Natural killer cell (primary cell): ENCODE results near the gene UCHL5. TPM values are rescaled to one million over a fixed set of nuclear protein-coding genes. Genes with fewer than 3 reads are reported as not detected.

Source experiments
- ATAC-seq, 3 donors: fragments of 150-1000 bp in 2 of 3; fragments of 200-7000 bp in 1 of 3; cut with Tn5 transposase; 1 replicate in 1 of 3; 2 replicates in 2 of 3; pipeline ENCODE4 v1.10.0; 2021; ENCODE audit warnings: mild to moderate bottlenecking in 2 of 3, moderate library complexity in 2 of 3
- DNase-seq, 2 donors: peaks; one replicate each; pipeline versions ENCODE4 v3.0.0 to v3.0.0-alpha.2; 2013 to 2021; ENCODE audit warnings: mixed read lengths in 1 of 2
- H3K27ac ChIP-seq: one replicate; pipeline ENCODE4 v1.5.1; 2013; ENCODE audit warnings: mild to moderate bottlenecking, low read length
- H3K27me3 ChIP-seq: one replicate; pipeline ENCODE4 v1.6.1; 2013; ENCODE audit warnings: low read length; ENCODE audit not compliant: control insufficient read depth, insufficient read depth
- H3K36me3 ChIP-seq: one replicate; pipeline ENCODE4 v1.6.1; 2013; ENCODE audit warnings: low read length; ENCODE audit not compliant: control insufficient read depth, insufficient read depth
- H3K4me1 ChIP-seq: one replicate; pipeline ENCODE4 v1.6.1; 2013; ENCODE audit warnings: low read length; ENCODE audit not compliant: control insufficient read depth, insufficient read depth
- H3K4me3 ChIP-seq: one replicate; pipeline ENCODE4 v1.5.1; 2013; ENCODE audit warnings: low read length
- H3K9me3 ChIP-seq: one replicate; pipeline ENCODE4 v1.6.1; 2013; ENCODE audit warnings: low read length; ENCODE audit not compliant: control insufficient read depth, insufficient read depth
- H3K27ac Mint-ChIP-seq, 2 donors: one replicate each; pipeline ENCODE4 v1.8.0; 2022; ENCODE audit warnings: mild to moderate bottlenecking in 2 of 2, mixed read lengths in 2 of 2, moderate library complexity in 1 of 2
- H3K27me3 Mint-ChIP-seq, 2 donors: one replicate each; pipeline ENCODE4 v1.8.0; 2022; ENCODE audit warnings: low read depth in 2 of 2, mixed read lengths in 2 of 2
- H3K36me3 Mint-ChIP-seq: one replicate; pipeline ENCODE4 v1.8.0; 2022; ENCODE audit warnings: mixed read lengths
- H3K4me1 Mint-ChIP-seq, 2 donors: one replicate each; pipeline ENCODE4 v1.8.0; 2022; ENCODE audit warnings: mixed read lengths in 2 of 2
- H3K4me3 Mint-ChIP-seq: one replicate; pipeline ENCODE4 v1.8.0; 2022; ENCODE audit warnings: mild to moderate bottlenecking, moderate library complexity, mixed read lengths
- H3K9me3 Mint-ChIP-seq, 2 donors: one replicate each; pipeline ENCODE4 v1.8.0; 2022; ENCODE audit warnings: mixed read lengths in 2 of 2
- CTCF ChIP-seq: fragments of 200-600 bp; IDR thresholded peaks from one replicate; pipeline ENCODE4 v1.8.0; 2022; ENCODE audit warnings: antibody characterized with exemption
- WGBS: methylation state at CpG from one replicate; pipeline ENCODE4 v1.1.7; 2013; ENCODE audit warnings: missing lambda C conversion rate; ENCODE audit not compliant: insufficient coverage; 5-methylcytosine and 5-hydroxymethylcytosine counted together
- intact Hi-C: fragments of 100-400 bp; cut with micrococcal nuclease; formaldehyde crosslinking; loops from one replicate; pipeline ENCODE4 v1.14.2; 2022
- total RNA-seq, 4 donors: library from RNA; stranded (reverse); fragments of 120-200 nt in 1 of 4; gene quantifications; one replicate each; pipeline versions ENCODE4 v1.2.3 to v1.2.4, GENCODE V29; 2013 to 2022

Gene UCHL5
- total RNA-seq: 10 to 100 TPM; 44.3 to 53.9 (median 51.9) TPM
- 50.5 TPM for total RNA-seq (2013)

- Mint-ChIP-seq H3K36me3 (no peaks in the 10 kb centered on the region), H3K4me3 (peak within 1 kb of the TSS; percentile 98), H3K27me3 (no peaks in the 10 kb centered on the region), H3K9me3 (no peaks in the 10 kb centered on the region), H3K27ac (peak within 1 kb of the TSS; percentile 98), H3K4me1 (peaks cover 67 to 77% of the 10 kb centered on the region in 2 donors)
- no peak for TF ChIP-seq CTCF
- peak within 1 kb of the TSS; percentile 98 for H3K27ac ChIP-seq
- intact Hi-C loops: loop anchor here (1.0 to 2.0 kb wide), 4 partner anchors 45 to 454 kb away; partner anchors contain the start of genes CDC73 and GLRX2
- no peaks in the 10 kb centered on the region for H3K9me3 ChIP-seq
- peak within 1 kb of the TSS; percentile 99 for H3K4me3 ChIP-seq
- ATAC-seq (peak; percentile 85 to 96 (median 88)), DNase-seq (peak; percentile 87 to 98)
- H3K27me3 ChIP-seq: no peaks in the 10 kb centered on the region
- H3K4me1 ChIP-seq: peaks cover 14% of the 10 kb centered on the region
- no peaks in the 10 kb centered on the region for H3K36me3 ChIP-seq
- under 1% methylated on average over 73 of the region's 74 CpGs for WGBS
Measured at GRCh38 chr1:193059282-193060114, at the start of gene UCHL5, which contains the start of gene RO60. Gene UCHL5 (minus strand): TSS chr1:193059360. CDS start chr1:193059260, 100 bp downstream. Gene RO60 (plus strand): TSS chr1:193059612. CDS start chr1:193069055, 9,443 bp downstream.

- Mint-ChIP-seq H3K9me3 (no peaks in the 10 kb centered on the region), H3K36me3 (no peaks in the 10 kb centered on the region), H3K4me1 (peaks cover 14 to 16% of the 10 kb centered on the region in 2 donors), H3K27me3 (no peaks in the 10 kb centered on the region), H3K27ac (no peak overlapping the region), H3K4me3 (no peak overlapping the region)
- 70% methylated on average over 2 of the region's 3 CpGs for WGBS
- intact Hi-C loops: no loop called here
- Histone ChIP-seq H3K4me1 (peaks cover 12% of the 10 kb centered on the region), H3K36me3 (no peaks in the 10 kb centered on the region), H3K4me3 (no peak overlapping the region), H3K9me3 (no peaks in the 10 kb centered on the region), H3K27ac (no peak overlapping the region), H3K27me3 (no peaks in the 10 kb centered on the region)
- no peak for TF ChIP-seq CTCF
- ATAC-seq (no peak), DNase-seq (no peak)
Measured at GRCh38 chr1:193108471-193108870, 49.3 kb upstream of the UCHL5 start.

- ATAC-seq: no peak
- Histone ChIP-seq H3K36me3 (peaks cover 1% of the 10 kb centered on the region), H3K4me1 (peaks cover 12% of the 10 kb centered on the region), H3K27me3 (no peaks in the 10 kb centered on the region), H3K4me3 (peak overlapping the region; percentile 82), H3K27ac (no peak overlapping the region), H3K9me3 (no peaks in the 10 kb centered on the region)
- peak overlapping the region; percentile 94 for H3K4me3 Mint-ChIP-seq
- 70% methylated on average over 2 of the region's 4 CpGs for WGBS
- H3K27ac Mint-ChIP-seq: peak overlapping the region; percentile 81 to 88
- peaks cover 16 to 27% of the 10 kb centered on the region in 2 donors for H3K4me1 Mint-ChIP-seq
- no peaks in the 10 kb centered on the region for H3K9me3 Mint-ChIP-seq
- H3K27me3 Mint-ChIP-seq: no peaks in the 10 kb centered on the region
- H3K36me3 Mint-ChIP-seq: no peaks in the 10 kb centered on the region
- DNase-seq: no peak
- no peak for TF ChIP-seq CTCF
- intact Hi-C loops: loop anchor here (1.0 to 2.0 kb wide), 2 partner anchors 17 to 47 kb away; partner anchors contain the start of genes CDC73, RO60 and UCHL5
Measured at GRCh38 chr1:193105821-193106177, 46.6 kb upstream of the UCHL5 start.
